OCI-LY1 (cell line): ENCODE data around the gene GPRIN2.
"Not testable (repeated sequence)": the region's sequence is repeated elsewhere in the genome, so short reads cannot be mapped to it uniquely, and the experiment has no call there.

Source experiments
- CTCF ChIP-seq: fragments of 200-600 bp; sonication (generic), shearing (Covaris generic); IDR thresholded peaks from 2 replicates; pipeline ENCODE4 v1.5.1; 2017; ENCODE audit warnings: mild to moderate bottlenecking, antibody characterized with exemption, low read length, moderate library complexity, mixed read lengths
- EZH2 ChIP-seq: fragments of 200-600 bp; sonication (generic), shearing (Covaris generic); IDR thresholded peaks from 2 replicates; pipeline ENCODE4 v1.8.0; 2017; ENCODE audit warnings: borderline replicate concordance, mixed run types, mild to moderate bottlenecking, antibody characterized with exemption, low read length, moderate library complexity, mixed read lengths

- not testable (repeated sequence) for TF ChIP-seq CTCF, EZH2
Measured at GRCh38 chr10:46532256-46532655, 24.2 kb downstream of the GPRIN2 start.
